ENCODE data around the gene UGT1A10. TPM values are rescaled to one million over a fixed set of nuclear protein-coding genes. Genes with fewer than 3 reads are reported as not detected.
"Not testable (repeated sequence)": the region's sequence is repeated elsewhere in the genome, so short reads cannot be mapped to it uniquely, and the experiment has no call there.

Gene UGT1A10
- total and polyA plus RNA-seq, 8 donors = not detected

- H3K27me3 ChIP-seq = peaks cover 0 to 5% of the 10 kb centered on the region in 2 donors
- no peaks in the 10 kb centered on the region for H3K36me3 ChIP-seq
- TF ChIP-seq, protein P1, sequence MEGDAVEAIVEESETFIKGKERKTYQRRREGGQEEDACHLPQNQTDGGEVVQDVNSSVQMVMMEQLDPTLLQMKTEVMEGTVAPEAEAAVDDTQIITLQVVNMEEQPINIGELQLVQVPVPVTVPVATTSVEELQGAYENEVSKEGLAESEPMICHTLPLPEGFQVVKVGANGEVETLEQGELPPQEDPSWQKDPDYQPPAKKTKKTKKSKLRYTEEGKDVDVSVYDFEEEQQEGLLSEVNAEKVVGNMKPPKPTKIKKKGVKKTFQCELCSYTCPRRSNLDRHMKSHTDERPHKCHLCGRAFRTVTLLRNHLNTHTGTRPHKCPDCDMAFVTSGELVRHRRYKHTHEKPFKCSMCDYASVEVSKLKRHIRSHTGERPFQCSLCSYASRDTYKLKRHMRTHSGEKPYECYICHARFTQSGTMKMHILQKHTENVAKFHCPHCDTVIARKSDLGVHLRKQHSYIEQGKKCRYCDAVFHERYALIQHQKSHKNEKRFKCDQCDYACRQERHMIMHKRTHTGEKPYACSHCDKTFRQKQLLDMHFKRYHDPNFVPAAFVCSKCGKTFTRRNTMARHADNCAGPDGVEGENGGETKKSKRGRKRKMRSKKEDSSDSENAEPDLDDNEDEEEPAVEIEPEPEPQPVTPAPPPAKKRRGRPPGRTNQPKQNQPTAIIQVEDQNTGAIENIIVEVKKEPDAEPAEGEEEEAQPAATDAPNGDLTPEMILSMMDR (IDR thresholded peaks at IDR 0.05) = no peak
- intact Hi-C loops (cut with DNase I) = no loop called here
- no peak overlapping the region for H3K27ac ChIP-seq
- no peak overlapping the region for H3K4me3 ChIP-seq
- H3K9me3 ChIP-seq = no peaks in the 10 kb centered on the region
- ATAC-seq = no peak
- peak in 1 of 4 donors; percentile 73 for DNase-seq
- no peaks in the 10 kb centered on the region for H3K4me1 ChIP-seq
Measured at GRCh38 chr2:233743464-233744259, 107.4 kb downstream of the UGT1A10 start.

DNA sequence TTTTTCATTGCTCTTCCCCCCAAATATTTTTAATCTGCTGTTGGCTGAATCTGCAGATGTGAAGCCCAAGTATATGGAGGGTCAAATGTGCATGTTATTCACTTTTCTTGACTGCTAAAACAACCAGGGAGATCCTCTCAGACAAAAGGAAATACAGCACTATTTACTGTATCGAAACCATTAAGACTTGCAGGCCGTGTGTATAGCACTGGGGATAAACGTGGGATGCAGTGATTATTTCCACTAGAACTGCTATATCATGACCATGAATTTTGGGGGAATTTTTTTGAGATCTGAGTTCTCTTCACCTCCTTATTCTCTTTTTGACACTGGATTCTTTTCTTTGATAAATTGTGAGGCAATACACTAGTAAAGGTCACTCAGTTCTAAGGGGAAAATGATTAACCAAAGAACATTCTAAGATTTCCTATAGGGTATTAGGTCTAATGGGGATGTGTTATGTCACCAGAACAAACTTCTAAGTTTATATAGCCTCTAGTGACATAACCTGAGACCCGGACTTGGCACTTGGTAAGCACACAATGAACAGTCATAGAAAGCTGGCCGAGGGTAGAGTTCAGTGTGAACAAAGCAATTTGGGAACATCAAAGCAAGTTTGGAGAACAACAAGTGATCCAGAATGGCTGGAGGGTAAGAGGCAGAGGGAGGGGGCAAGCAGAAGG lies 109.0 kb downstream of the UGT1A10 start:
- Histone ChIP-seq H3K27ac (no peak overlapping the region), H3K9me3 (no peaks in the 10 kb centered on the region), H3K36me3 (no peaks in the 10 kb centered on the region), H3K4me1 (no peaks in the 10 kb centered on the region), H3K27me3 (peaks cover 0 to 5% of the 10 kb centered on the region in 2 donors), H3K4me3 (no peak overlapping the region)
- ATAC-seq (no peak), DNase-seq (no peak)
- TF ChIP-seq, protein P1 (IDR thresholded peaks at IDR 0.05) = no peak
- intact Hi-C loops (cut with DNase I) = no loop called here

- H3K27me3 ChIP-seq; H3K36me3 ChIP-seq; H3K27ac ChIP-seq; H3K4me3 ChIP-seq; H3K9me3 ChIP-seq; DNase-seq; H3K4me1 ChIP-seq; ATAC-seq; intact Hi-C loops (cut with DNase I): not testable (repeated sequence)
Measured at GRCh38 chr2:233745838-233746237, 109.6 kb downstream of the UGT1A10 start.

DNA sequence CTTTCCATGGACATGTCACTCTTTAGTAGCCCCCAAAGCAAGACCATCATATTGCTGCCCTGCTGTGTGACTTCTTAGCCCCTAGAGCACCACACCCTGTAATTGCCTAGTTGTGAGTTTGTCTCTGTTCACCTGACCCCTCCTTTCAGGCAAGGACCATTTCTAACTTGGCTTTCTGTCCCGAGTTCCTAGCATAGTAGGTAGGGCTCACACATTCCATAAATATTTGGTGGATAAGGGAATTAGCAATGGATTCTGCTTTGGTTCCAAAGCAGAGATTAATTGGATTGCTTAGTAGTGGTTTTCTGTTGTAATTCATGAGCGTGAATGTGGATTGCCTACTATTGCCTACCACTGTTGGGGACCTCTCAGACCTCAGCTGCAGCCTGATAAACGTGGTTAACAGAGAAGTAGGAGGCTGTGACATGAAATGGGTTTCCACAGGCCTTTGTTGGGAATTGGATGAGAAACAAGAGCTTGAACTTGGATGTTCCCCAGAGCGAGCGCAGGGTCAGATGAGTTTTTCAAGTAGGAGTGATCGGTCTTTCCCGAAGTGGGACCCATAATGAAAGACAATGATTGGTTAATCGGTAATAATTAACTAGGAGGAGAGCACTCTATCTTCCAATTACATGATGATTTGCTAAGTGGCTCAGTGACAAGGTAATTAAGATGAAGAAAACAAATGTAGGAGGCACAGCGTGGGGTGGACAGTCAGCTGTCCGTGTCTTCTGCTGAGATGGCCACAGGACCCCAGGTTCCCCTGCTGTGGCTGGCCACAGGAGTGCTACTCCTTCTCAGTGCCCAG lies 110.4 kb downstream of the UGT1A10 start:
- H3K27me3 ChIP-seq = peaks cover 0 to 5% of the 10 kb centered on the region in 2 donors
- peaks cover 0 to 11% of the 10 kb centered on the region in 2 donors for H3K9me3 ChIP-seq
- no peak overlapping the region for H3K27ac ChIP-seq
- DNase-seq (no peak), ATAC-seq (no peak)
- no peaks in the 10 kb centered on the region for H3K36me3 ChIP-seq
- H3K4me1 ChIP-seq = no peaks in the 10 kb centered on the region
- no peak overlapping the region for H3K4me3 ChIP-seq
- TF ChIP-seq, protein P1 (IDR thresholded peaks at IDR 0.05) = no peak
- intact Hi-C loops (cut with DNase I) = no loop called here

- H3K36me3 ChIP-seq = no peaks in the 10 kb centered on the region
- intact Hi-C loops (cut with DNase I) = no loop called here
- TF ChIP-seq, protein P1 (IDR thresholded peaks at IDR 0.05) = no peak
- no peak overlapping the region for H3K27ac ChIP-seq
- ATAC-seq = no peak
- peaks cover 0 to 5% of the 10 kb centered on the region in 2 donors for H3K27me3 ChIP-seq
- H3K4me3 ChIP-seq = no peak overlapping the region
- peaks cover 0 to 11% of the 10 kb centered on the region in 2 donors for H3K9me3 ChIP-seq
- no peaks in the 10 kb centered on the region for H3K4me1 ChIP-seq
- DNase-seq = peak in 1 of 4 donors; percentile 69
Measured at GRCh38 chr2:233747283-233747544, 111.0 kb downstream of the UGT1A10 start.

- DNase-seq; H3K36me3 ChIP-seq; H3K27me3 ChIP-seq; H3K4me1 ChIP-seq; ATAC-seq; H3K4me3 ChIP-seq; H3K27ac ChIP-seq; intact Hi-C loops (cut with DNase I): not testable (repeated sequence)
- H3K9me3 ChIP-seq = peaks cover 0 to 11% of the 10 kb centered on the region in 2 donors
Measured at GRCh38 chr2:233750689-233751088, 114.4 kb downstream of the UGT1A10 start.

DNA sequence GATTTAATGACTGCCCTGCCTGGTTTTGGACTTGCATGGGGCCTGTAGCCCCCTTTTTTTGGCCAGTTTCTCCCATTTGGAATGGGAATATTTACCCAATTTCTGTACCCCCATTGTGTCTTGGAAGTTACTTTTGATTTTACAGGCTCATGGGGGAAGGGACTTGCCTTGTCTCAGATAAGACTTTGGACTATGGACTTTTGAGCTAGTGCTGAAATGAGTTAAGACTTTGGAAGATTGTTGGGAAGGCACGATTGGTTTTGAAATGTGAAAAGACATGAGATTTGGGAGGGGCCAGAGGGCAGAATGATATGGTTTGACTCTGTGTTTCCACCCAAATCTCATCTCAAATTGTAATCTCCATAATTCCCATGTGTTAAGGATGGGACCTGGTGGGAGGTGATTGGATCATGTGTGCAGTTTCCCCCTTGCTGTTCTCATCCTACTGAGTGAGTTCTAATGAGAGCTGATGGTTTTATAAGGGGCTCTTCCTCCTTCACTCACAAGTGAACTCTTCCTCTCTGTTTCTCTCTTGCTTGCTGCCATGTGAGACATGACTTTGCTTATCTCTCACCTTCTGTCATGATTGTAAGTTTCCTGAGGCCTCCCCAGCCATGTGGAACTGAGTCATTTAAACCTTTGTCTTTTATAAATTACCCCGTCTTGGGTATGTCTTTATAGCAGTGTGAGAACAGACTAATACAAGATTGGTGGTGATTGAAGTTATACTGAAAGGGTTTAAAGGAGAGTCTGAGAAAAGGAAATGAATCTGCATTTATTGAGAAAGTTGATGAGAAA lies 115.2 kb downstream of the UGT1A10 start:
- peaks cover 0 to 11% of the 10 kb centered on the region in 2 donors for H3K9me3 ChIP-seq
- H3K36me3 ChIP-seq; H3K4me1 ChIP-seq; intact Hi-C loops (cut with DNase I); H3K27ac ChIP-seq; H3K4me3 ChIP-seq; DNase-seq; ATAC-seq; H3K27me3 ChIP-seq: not testable (repeated sequence)

Data from left lung (tissue), 10 donors.